Measurements from ENCODE around the gene EHD3.

EHD3 gene

GRCh38 chr2:31260870-31261269 lies 26.9 kb downstream of the EHD3 start:
- no peak overlapping the region for H3K4me3 ChIP-seq (replicated peaks; ENCODE audit: low read depth, low read length)
- TF ChIP-seq, protein P1, sequence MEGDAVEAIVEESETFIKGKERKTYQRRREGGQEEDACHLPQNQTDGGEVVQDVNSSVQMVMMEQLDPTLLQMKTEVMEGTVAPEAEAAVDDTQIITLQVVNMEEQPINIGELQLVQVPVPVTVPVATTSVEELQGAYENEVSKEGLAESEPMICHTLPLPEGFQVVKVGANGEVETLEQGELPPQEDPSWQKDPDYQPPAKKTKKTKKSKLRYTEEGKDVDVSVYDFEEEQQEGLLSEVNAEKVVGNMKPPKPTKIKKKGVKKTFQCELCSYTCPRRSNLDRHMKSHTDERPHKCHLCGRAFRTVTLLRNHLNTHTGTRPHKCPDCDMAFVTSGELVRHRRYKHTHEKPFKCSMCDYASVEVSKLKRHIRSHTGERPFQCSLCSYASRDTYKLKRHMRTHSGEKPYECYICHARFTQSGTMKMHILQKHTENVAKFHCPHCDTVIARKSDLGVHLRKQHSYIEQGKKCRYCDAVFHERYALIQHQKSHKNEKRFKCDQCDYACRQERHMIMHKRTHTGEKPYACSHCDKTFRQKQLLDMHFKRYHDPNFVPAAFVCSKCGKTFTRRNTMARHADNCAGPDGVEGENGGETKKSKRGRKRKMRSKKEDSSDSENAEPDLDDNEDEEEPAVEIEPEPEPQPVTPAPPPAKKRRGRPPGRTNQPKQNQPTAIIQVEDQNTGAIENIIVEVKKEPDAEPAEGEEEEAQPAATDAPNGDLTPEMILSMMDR (IDR thresholded peaks at IDR 0.05; ENCODE audit: low read length, missing control alignments) = no peak

GRCh38 chr2:31263636-31264190 lies 29.8 kb downstream of the EHD3 start:
- DNase-seq (ENCODE audit: low read depth) = no peak

More at GRCh38 chr2:31260870-31261269, 26.9 kb downstream of the EHD3 start:
- DNase-seq (ENCODE audit: low read depth) = no peak

GRCh38 chr2:31265234-31265633 lies 31.3 kb downstream of the EHD3 start:
- H3K4me3 ChIP-seq (replicated peaks; ENCODE audit: low read depth, low read length) = no peak overlapping the region
- TF ChIP-seq, protein P1 (IDR thresholded peaks at IDR 0.05; ENCODE audit: low read length, missing control alignments) = no peak
- DNase-seq (ENCODE audit: low read depth) = no peak

More at GRCh38 chr2:31263636-31264190, 29.8 kb downstream of the EHD3 start:
- no peak overlapping the region for H3K4me3 ChIP-seq (replicated peaks; ENCODE audit: low read depth, low read length)
- TF ChIP-seq, protein P1 (IDR thresholded peaks at IDR 0.05; ENCODE audit: low read length, missing control alignments) = no peak

- no peak overlapping the region for H3K4me3 ChIP-seq (replicated peaks; ENCODE audit: low read depth, low read length)
- TF ChIP-seq, protein P1 (IDR thresholded peaks at IDR 0.05; ENCODE audit: low read length, missing control alignments) = no peak
- no peak for DNase-seq (ENCODE audit: low read depth)
Measured at GRCh38 chr2:31266804-31267203, 32.9 kb downstream of the EHD3 start.

GRCh38 chr2:31267437-31268120 lies 33.6 kb downstream of the EHD3 start:
- DNase-seq (ENCODE audit: low read depth) = no peak
- no peak overlapping the region for H3K4me3 ChIP-seq (replicated peaks; ENCODE audit: low read depth, low read length)
- TF ChIP-seq, protein P1 (IDR thresholded peaks at IDR 0.05; ENCODE audit: low read length, missing control alignments) = no peak

- H3K4me3 ChIP-seq (replicated peaks; ENCODE audit: low read depth, low read length) = no peak overlapping the region
- no peak for DNase-seq (ENCODE audit: low read depth)
- TF ChIP-seq, protein P1 (IDR thresholded peaks at IDR 0.05; ENCODE audit: low read length, missing control alignments) = no peak
Measured at GRCh38 chr2:31268344-31268743, 34.4 kb downstream of the EHD3 start.

- TF ChIP-seq, protein P1 (IDR thresholded peaks at IDR 0.05; ENCODE audit: low read length, missing control alignments) = no peak
- H3K4me3 ChIP-seq (replicated peaks; ENCODE audit: low read depth, low read length) = no peak overlapping the region
- DNase-seq (ENCODE audit: low read depth) = no peak
Measured at GRCh38 chr2:31269087-31269486, 35.1 kb downstream of the EHD3 start.
